GM21423 (cell line): ENCODE results near the gene KIAA1210.

Source experiments
- ATAC-seq: cut with Tn5 transposase; IDR thresholded peaks from one replicate; pipeline ENCODE4 v1.9.1; 2021; ENCODE audit warnings: mild to moderate bottlenecking, moderate library complexity; ENCODE audit not compliant: unreplicated experiment

KIAA1210 gene

GRCh38 chrX:119127650-119128049, at the start of gene KIAA1210:
KIAA1210 (minus strand) TSS chrX:119127812; CDS start chrX:119123642, 4,170 bp downstream.
- ATAC-seq: no peak

GRCh38 chrX:119177278-119177677, 49.7 kb upstream of the KIAA1210 start:
- no peak for ATAC-seq

- ATAC-seq: no peak
These were observed 47.3 kb upstream of the KIAA1210 start for GRCh38 chrX:119174900-119175299.

- no peak for ATAC-seq
These were observed 40.5 kb upstream of the KIAA1210 start for GRCh38 chrX:119168104-119168503.

- ATAC-seq: no peak
These were observed 30.6 kb upstream of the KIAA1210 start for GRCh38 chrX:119158226-119158625.

GRCh38 chrX:119156241-119156640, 28.6 kb upstream of the KIAA1210 start:
- no peak for ATAC-seq

- ATAC-seq: no peak
These were observed 27.9 kb upstream of the KIAA1210 start for GRCh38 chrX:119155416-119156035.

- ATAC-seq: no peak
These were observed 23.4 kb upstream of the KIAA1210 start for GRCh38 chrX:119151051-119151380.

GRCh38 chrX:119150163-119151050, 22.8 kb upstream of the KIAA1210 start:
- no peak for ATAC-seq

GRCh38 chrX:119147486-119147885, 19.9 kb upstream of the KIAA1210 start:
- ATAC-seq: no peak

GRCh38 chrX:119145241-119145653, 17.6 kb upstream of the KIAA1210 start:
- ATAC-seq: no peak

- no peak for ATAC-seq
These were observed 6.9 kb upstream of the KIAA1210 start for GRCh38 chrX:119134466-119134865.

- ATAC-seq: no peak
These were observed 5.3 kb upstream of the KIAA1210 start for GRCh38 chrX:119132961-119133360.

GRCh38 chrX:119132316-119132715, 4.7 kb upstream of the KIAA1210 start:
- ATAC-seq: no peak

GRCh38 chrX:119130911-119131310, 3.3 kb upstream of the KIAA1210 start:
- no peak for ATAC-seq

- no peak for ATAC-seq
These were observed 6.3 kb downstream of the KIAA1210 start for GRCh38 chrX:119121341-119121740.

GRCh38 chrX:119118780-119119395, 8.7 kb downstream of the KIAA1210 start:
- ATAC-seq: no peak

- ATAC-seq: no peak
These were observed 20.4 kb downstream of the KIAA1210 start for GRCh38 chrX:119107206-119107605.

GRCh38 chrX:119105826-119106225, 21.8 kb downstream of the KIAA1210 start:
- no peak for ATAC-seq

GRCh38 chrX:119101168-119101567, 26.4 kb downstream of the KIAA1210 start:
- ATAC-seq: no peak

GRCh38 chrX:119095936-119096335, 31.7 kb downstream of the KIAA1210 start:
- ATAC-seq: no peak

- no peak for ATAC-seq
These were observed 32.8 kb downstream of the KIAA1210 start for GRCh38 chrX:119094819-119095218.
